ENCODE results near the gene CMTM8.

Gene CMTM8

GRCh38 chr3:32337505-32337904 lies 99.0 kb downstream of the CMTM8 start:
- Histone ChIP-seq H3K4me2 (ENCODE audit: low read length) (no peak overlapping the region), H3K9ac (ENCODE audit: low read length) (no peak overlapping the region), H2BK12ac (ENCODE audit: low read length) (no peak overlapping the region), H3K27ac (ENCODE audit: low read depth, low read length) (no peak overlapping the region), H3K36me3 (ENCODE audit: control insufficient read depth in 1 of 2, insufficient read depth in 2 of 2, low read length in 2 of 2) (no peaks in the 10 kb centered on the region), H4K8ac (ENCODE audit: low read depth, low read length) (no peak overlapping the region), H4K12ac (ENCODE audit: low read depth, low read length) (no peak overlapping the region), H2AK5ac (ENCODE audit: low read length) (no peak overlapping the region), H3K14ac (ENCODE audit: low read length) (no peak overlapping the region), H2BK5ac (ENCODE audit: low read depth, low read length, poor library complexity) (no peak overlapping the region), H3K27me3 (ENCODE audit: insufficient read depth, low read length) (no peaks in the 10 kb centered on the region), H3K23ac (ENCODE audit: low read length) (no peak overlapping the region), H3K18ac (ENCODE audit: low read length) (no peak overlapping the region), H2AFZ (ENCODE audit: insufficient read depth, low read length, poor library complexity) (no peak overlapping the region), H3K4me3 (ENCODE audit: low read depth, low read length) (no peak overlapping the region), H3K4ac (ENCODE audit: low read depth, low read length) (no peak overlapping the region), H3K4me1 (ENCODE audit: control insufficient read depth in 1 of 2, insufficient read depth in 2 of 2, low read length in 2 of 2) (peaks cover 17 to 23% of the 10 kb centered on the region in 2 experiments), H2BK120ac (ENCODE audit: insufficient read depth, low read length, poor library complexity) (peak overlapping the region; percentile 15), H3K79me1 (ENCODE audit: low read length) (peaks cover 3% of the 10 kb centered on the region), H4K91ac (ENCODE audit: low read depth, low read length) (peak overlapping the region; percentile 27), H3K79me2 (ENCODE audit: control insufficient read depth, insufficient read depth, low read length, poor library complexity) (no peaks in the 10 kb centered on the region), H3K9me3 (ENCODE audit: insufficient read depth, low read depth, low read length) (no peaks in the 10 kb centered on the region)
- DNase-seq, result no peak

- no peak overlapping the region for H3K4me3 ChIP-seq (ENCODE audit: low read depth, low read length)
- no peaks in the 10 kb centered on the region for H3K27me3 ChIP-seq (ENCODE audit: insufficient read depth, low read length)
- no peak overlapping the region for H2BK120ac ChIP-seq (ENCODE audit: insufficient read depth, low read length, poor library complexity)
- H2AK5ac ChIP-seq (ENCODE audit: low read length), result no peak overlapping the region
- H3K79me2 ChIP-seq (ENCODE audit: control insufficient read depth, insufficient read depth, low read length, poor library complexity), result no peaks in the 10 kb centered on the region
- no peak overlapping the region for H2BK12ac ChIP-seq (ENCODE audit: low read length)
- no peak overlapping the region for H4K8ac ChIP-seq (ENCODE audit: low read depth, low read length)
- no peak overlapping the region for H3K23ac ChIP-seq (ENCODE audit: low read length)
- H3K18ac ChIP-seq (ENCODE audit: low read length), result no peak overlapping the region
- WGBS (ENCODE audit: extremely low coverage, insufficient coverage, insufficient read length), result no CpG with 5 or more reads among the region's 6 CpGs
- H3K4me1 ChIP-seq (ENCODE audit: control insufficient read depth in 1 of 2, insufficient read depth in 2 of 2, low read length in 2 of 2), result peaks cover 14 to 20% of the 10 kb centered on the region in 2 experiments
- H3K9ac ChIP-seq (ENCODE audit: low read length), result no peak overlapping the region
- H3K4me2 ChIP-seq (ENCODE audit: low read length), result no peak overlapping the region
- no peaks in the 10 kb centered on the region for H3K36me3 ChIP-seq (ENCODE audit: control insufficient read depth in 1 of 2, insufficient read depth in 2 of 2, low read length in 2 of 2)
- no peaks in the 10 kb centered on the region for H3K9me3 ChIP-seq (ENCODE audit: insufficient read depth, low read depth, low read length)
- H3K14ac ChIP-seq (ENCODE audit: low read length), result no peak overlapping the region
- H3K27ac ChIP-seq (ENCODE audit: low read depth, low read length), result no peak overlapping the region
- H2AFZ ChIP-seq (ENCODE audit: insufficient read depth, low read length, poor library complexity), result no peak overlapping the region
- H3K79me1 ChIP-seq (ENCODE audit: low read length), result peaks cover 3% of the 10 kb centered on the region
- peak; percentile 8 to 62 for DNase-seq
- H4K91ac ChIP-seq (ENCODE audit: low read depth, low read length), result no peak overlapping the region
- H4K12ac ChIP-seq (ENCODE audit: low read depth, low read length), result no peak overlapping the region
- no peak overlapping the region for H2BK5ac ChIP-seq (ENCODE audit: low read depth, low read length, poor library complexity)
- no peak overlapping the region for H3K4ac ChIP-seq (ENCODE audit: low read depth, low read length)
Observed at GRCh38 chr3:32340039-32340438, 101.6 kb downstream of the CMTM8 start.

- H4K8ac ChIP-seq (ENCODE audit: low read depth, low read length), result no peak overlapping the region
- no peak overlapping the region for H3K18ac ChIP-seq (ENCODE audit: low read length)
- no peak overlapping the region for H3K14ac ChIP-seq (ENCODE audit: low read length)
- no peaks in the 10 kb centered on the region for H3K27me3 ChIP-seq (ENCODE audit: insufficient read depth, low read length)
- no peak overlapping the region for H2BK12ac ChIP-seq (ENCODE audit: low read length)
- H2BK120ac ChIP-seq (ENCODE audit: insufficient read depth, low read length, poor library complexity), result no peak overlapping the region
- DNase-seq, result no peak
- no peak overlapping the region for H3K4me2 ChIP-seq (ENCODE audit: low read length)
- no peak overlapping the region for H3K23ac ChIP-seq (ENCODE audit: low read length)
- no peak overlapping the region for H4K91ac ChIP-seq (ENCODE audit: low read depth, low read length)
- H2BK5ac ChIP-seq (ENCODE audit: low read depth, low read length, poor library complexity), result no peak overlapping the region
- H3K4me1 ChIP-seq (ENCODE audit: control insufficient read depth in 1 of 2, insufficient read depth in 2 of 2, low read length in 2 of 2), result peaks cover 10 to 15% of the 10 kb centered on the region in 2 experiments
- peaks cover 3% of the 10 kb centered on the region for H3K79me1 ChIP-seq (ENCODE audit: low read length)
- no peak overlapping the region for H4K12ac ChIP-seq (ENCODE audit: low read depth, low read length)
- H2AK5ac ChIP-seq (ENCODE audit: low read length), result no peak overlapping the region
- H3K79me2 ChIP-seq (ENCODE audit: control insufficient read depth, insufficient read depth, low read length, poor library complexity), result no peaks in the 10 kb centered on the region
- H3K4ac ChIP-seq (ENCODE audit: low read depth, low read length), result no peak overlapping the region
- H3K36me3 ChIP-seq (ENCODE audit: control insufficient read depth in 1 of 2, insufficient read depth in 2 of 2, low read length in 2 of 2), result no peaks in the 10 kb centered on the region
- WGBS (ENCODE audit: extremely low coverage, insufficient coverage, insufficient read length), result no CpG with 5 or more reads among the region's 7 CpGs
- H2AFZ ChIP-seq (ENCODE audit: insufficient read depth, low read length, poor library complexity), result no peak overlapping the region
- no peak overlapping the region for H3K9ac ChIP-seq (ENCODE audit: low read length)
- no peaks in the 10 kb centered on the region for H3K9me3 ChIP-seq (ENCODE audit: insufficient read depth, low read depth, low read length)
- H3K4me3 ChIP-seq (ENCODE audit: low read depth, low read length), result no peak overlapping the region
- H3K27ac ChIP-seq (ENCODE audit: low read depth, low read length), result no peak overlapping the region
Observed at GRCh38 chr3:32340611-32341365, 102.3 kb downstream of the CMTM8 start.

- Histone ChIP-seq H2BK5ac (ENCODE audit: low read depth, low read length, poor library complexity) (no peak overlapping the region), H3K79me1 (ENCODE audit: low read length) (no peaks in the 10 kb centered on the region), H3K36me3 (ENCODE audit: control insufficient read depth in 1 of 2, insufficient read depth in 2 of 2, low read length in 2 of 2) (no peaks in the 10 kb centered on the region), H2BK12ac (ENCODE audit: low read length) (no peak overlapping the region), H2BK120ac (ENCODE audit: insufficient read depth, low read length, poor library complexity) (no peak overlapping the region), H3K9me3 (ENCODE audit: insufficient read depth, low read depth, low read length) (no peaks in the 10 kb centered on the region), H2AFZ (ENCODE audit: insufficient read depth, low read length, poor library complexity) (no peak overlapping the region), H3K14ac (ENCODE audit: low read length) (no peak overlapping the region), H3K27ac (ENCODE audit: low read depth, low read length) (no peak overlapping the region), H3K4ac (ENCODE audit: low read depth, low read length) (no peak overlapping the region), H3K79me2 (ENCODE audit: control insufficient read depth, insufficient read depth, low read length, poor library complexity) (no peaks in the 10 kb centered on the region), H2AK5ac (ENCODE audit: low read length) (no peak overlapping the region), H4K12ac (ENCODE audit: low read depth, low read length) (no peak overlapping the region), H4K91ac (ENCODE audit: low read depth, low read length) (no peak overlapping the region), H3K23ac (ENCODE audit: low read length) (no peak overlapping the region), H3K4me3 (ENCODE audit: low read depth, low read length) (no peak overlapping the region), H3K4me1 (ENCODE audit: control insufficient read depth in 1 of 2, insufficient read depth in 2 of 2, low read length in 2 of 2) (no peaks in the 10 kb centered on the region), H3K18ac (ENCODE audit: low read length) (no peak overlapping the region), H3K27me3 (ENCODE audit: insufficient read depth, low read length) (no peaks in the 10 kb centered on the region), H3K9ac (ENCODE audit: low read length) (no peak overlapping the region), H3K4me2 (ENCODE audit: low read length) (no peak overlapping the region), H4K8ac (ENCODE audit: low read depth, low read length) (no peak overlapping the region)
- DNase-seq, result peak in 1 of 2 donors; percentile 12
- whole genome bisulfite sequencing (ENCODE audit: extremely low coverage, insufficient coverage, insufficient read length), result no CpG with 5 or more reads among the region's 11 CpGs
Observed at GRCh38 chr3:32347343-32348125, 109.1 kb downstream of the CMTM8 start.

Measured in trophoblast cell (in vitro differentiated cells and primary cell).